Panc1 (cell line): ENCODE results near the gene LURAP1L.

Experiments used
- POLR2AphosphoS5 ChIP-seq: IDR thresholded peaks from 2 replicates; pipeline ENCODE4 v1.6.1; 2012; ENCODE audit warnings: mild to moderate bottlenecking, low read depth, low read length, moderate library complexity
- TCF7L2 ChIP-seq: IDR thresholded peaks from 2 replicates; pipeline ENCODE4 v1.6.1; 2011; ENCODE audit warnings: mild to moderate bottlenecking, low read depth, low read length, inconsistent platforms
- TF ChIP-seq, protein P1 (sequence below): fragments of 450-650 bp; IDR thresholded peaks from 2 replicates; pipeline ENCODE4 v1.5.1; 2017; ENCODE audit warnings: mild to moderate bottlenecking

GRCh38 chr9:12730198-12730597 is 44.6 kb upstream of the LURAP1L start:
- TF ChIP-seq TCF7L2 (no peak), POLR2AphosphoS5 (no peak)
- TF ChIP-seq, protein P1, sequence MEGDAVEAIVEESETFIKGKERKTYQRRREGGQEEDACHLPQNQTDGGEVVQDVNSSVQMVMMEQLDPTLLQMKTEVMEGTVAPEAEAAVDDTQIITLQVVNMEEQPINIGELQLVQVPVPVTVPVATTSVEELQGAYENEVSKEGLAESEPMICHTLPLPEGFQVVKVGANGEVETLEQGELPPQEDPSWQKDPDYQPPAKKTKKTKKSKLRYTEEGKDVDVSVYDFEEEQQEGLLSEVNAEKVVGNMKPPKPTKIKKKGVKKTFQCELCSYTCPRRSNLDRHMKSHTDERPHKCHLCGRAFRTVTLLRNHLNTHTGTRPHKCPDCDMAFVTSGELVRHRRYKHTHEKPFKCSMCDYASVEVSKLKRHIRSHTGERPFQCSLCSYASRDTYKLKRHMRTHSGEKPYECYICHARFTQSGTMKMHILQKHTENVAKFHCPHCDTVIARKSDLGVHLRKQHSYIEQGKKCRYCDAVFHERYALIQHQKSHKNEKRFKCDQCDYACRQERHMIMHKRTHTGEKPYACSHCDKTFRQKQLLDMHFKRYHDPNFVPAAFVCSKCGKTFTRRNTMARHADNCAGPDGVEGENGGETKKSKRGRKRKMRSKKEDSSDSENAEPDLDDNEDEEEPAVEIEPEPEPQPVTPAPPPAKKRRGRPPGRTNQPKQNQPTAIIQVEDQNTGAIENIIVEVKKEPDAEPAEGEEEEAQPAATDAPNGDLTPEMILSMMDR, result no peak
